ENCODE measurements around the gene DDX5. TPM values are rescaled to one million over a fixed set of nuclear protein-coding genes. Genes with fewer than 3 reads are reported as not detected.

The DDX5 gene
- total RNA-seq, 1 experiment from 2014 or later, result 420 TPM

DNA sequence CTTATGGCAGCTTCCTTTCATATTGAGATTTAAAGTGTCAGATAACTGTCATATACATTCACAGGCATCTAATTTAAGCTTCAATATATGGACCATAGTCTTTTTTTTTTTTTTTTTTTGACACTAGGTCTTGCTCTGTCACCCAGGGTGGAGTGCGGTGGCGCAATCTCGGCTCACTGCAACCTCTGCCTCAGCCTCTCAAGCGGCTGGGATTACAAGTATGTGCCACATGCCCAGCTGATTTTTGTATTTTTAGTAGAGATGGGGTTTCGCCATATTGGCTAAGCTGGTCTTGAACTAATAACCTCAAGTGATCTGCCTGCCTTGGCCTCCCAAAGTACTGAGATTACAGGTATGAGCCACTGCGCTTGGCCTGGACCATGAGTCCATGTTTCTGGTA is 14.3 kb upstream of the DDX5 start:
- no peak for DNase-seq
- Histone ChIP-seq H3K36me3 (peaks cover 92% of the 10 kb centered on the region), H3K27me3 (no peaks in the 10 kb centered on the region), H3K4me3 (no peak overlapping the region), H3K9me3 (no peaks in the 10 kb centered on the region)

GRCh38 chr17:64519601-64520000 is 13.5 kb upstream of the DDX5 start:
- Histone ChIP-seq H3K4me3 (no peak overlapping the region), H3K27me3 (no peaks in the 10 kb centered on the region), H3K9me3 (no peaks in the 10 kb centered on the region), H3K36me3 (peaks cover 94% of the 10 kb centered on the region)
- DNase-seq, result no peak

DNA sequence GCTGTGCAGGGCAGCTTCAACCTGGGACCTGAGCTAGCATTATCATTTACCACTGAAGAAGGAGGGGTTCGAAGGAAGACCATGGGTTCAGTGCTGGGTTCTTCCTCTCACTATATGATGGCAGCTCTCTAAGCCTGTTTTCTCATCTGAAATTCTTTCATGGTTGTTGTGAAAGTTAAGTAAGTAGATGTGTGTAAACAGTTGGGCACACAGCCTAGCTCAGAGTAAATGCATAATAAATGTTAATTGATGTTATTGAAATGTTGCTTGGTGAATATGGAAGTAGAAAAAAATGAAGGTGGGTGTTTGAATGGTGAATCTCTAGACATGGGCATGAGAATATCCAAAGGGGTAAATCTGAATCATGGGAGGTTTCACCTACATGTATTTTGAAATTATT is 9.7 kb upstream of the DDX5 start:
- Histone ChIP-seq H3K27me3 (no peaks in the 10 kb centered on the region), H3K9me3 (no peaks in the 10 kb centered on the region), H3K36me3 (peaks cover 96% of the 10 kb centered on the region), H3K4me3 (no peak overlapping the region)
- no peak for DNase-seq

- Histone ChIP-seq H3K27me3 (no peaks in the 10 kb centered on the region), H3K9me3 (no peaks in the 10 kb centered on the region), H3K36me3 (peaks cover 96% of the 10 kb centered on the region), H3K4me3 (no peak overlapping the region)
- DNase-seq, result no peak
Observed at GRCh38 chr17:64515419-64515818, 9.3 kb upstream of the DDX5 start.

DNA sequence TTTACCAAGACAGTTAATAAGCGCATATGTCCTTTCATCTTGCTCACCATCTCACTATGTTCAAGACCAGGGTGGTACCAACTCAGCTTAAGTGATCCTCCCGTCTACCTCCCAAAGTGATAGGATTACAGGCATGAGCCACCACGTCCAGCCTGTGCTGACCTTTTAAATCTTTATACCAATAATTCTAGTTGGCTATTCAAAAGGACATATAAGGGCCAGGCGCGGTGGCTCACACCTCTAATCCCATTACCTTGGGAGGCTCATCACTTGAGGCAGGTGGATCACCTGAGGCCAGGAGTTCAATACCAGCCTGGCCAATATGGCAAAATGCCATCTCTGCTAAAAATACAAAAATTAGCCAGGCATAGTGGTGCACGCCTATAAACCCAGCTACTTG is 3.1 kb upstream of the DDX5 start:
- no peak overlapping the region for H3K4me3 ChIP-seq
- no peaks in the 10 kb centered on the region for H3K9me3 ChIP-seq
- peaks cover 73% of the 10 kb centered on the region for H3K36me3 ChIP-seq
- H3K27me3 ChIP-seq, result no peaks in the 10 kb centered on the region
- no peak for DNase-seq

- no peaks in the 10 kb centered on the region for H3K27me3 ChIP-seq
- H3K4me3 ChIP-seq, result peak overlapping the region; percentile 96
- DNase-seq, result no peak
- H3K36me3 ChIP-seq, result peaks cover 73% of the 10 kb centered on the region
- no peaks in the 10 kb centered on the region for H3K9me3 ChIP-seq
Observed at GRCh38 chr17:64508683-64509082, 2.6 kb upstream of the DDX5 start.

- no peaks in the 10 kb centered on the region for H3K9me3 ChIP-seq
- H3K4me3 ChIP-seq, result peak overlapping the region; percentile 96
- H3K27me3 ChIP-seq, result no peaks in the 10 kb centered on the region
- peaks cover 73% of the 10 kb centered on the region for H3K36me3 ChIP-seq
- peak; percentile 64 for DNase-seq
Observed at GRCh38 chr17:64507413-64507782, 1.3 kb upstream of the DDX5 start.

- DNase-seq, result peak; percentile 99
- Histone ChIP-seq H3K36me3 (peaks cover 73% of the 10 kb centered on the region), H3K27me3 (no peaks in the 10 kb centered on the region), H3K4me3 (peak within 1 kb of the TSS; percentile 96), H3K9me3 (no peaks in the 10 kb centered on the region)
Observed at GRCh38 chr17:64506576-64507412, 705 bp upstream of the DDX5 start, which contains the start of gene CEP95. TSS of gene CEP95 (plus strand) at chr17:64506977. CDS start at chr17:64507098, 121 bp downstream.

- DNase-seq, result peak; percentile 84
- H3K27me3 ChIP-seq, result no peaks in the 10 kb centered on the region
- H3K9me3 ChIP-seq, result no peaks in the 10 kb centered on the region
- peak overlapping the region; percentile 96 for H3K4me3 ChIP-seq
- peaks cover 73% of the 10 kb centered on the region for H3K36me3 ChIP-seq
Observed at GRCh38 chr17:64505340-64506200, 519 bp downstream of the DDX5 start.

GRCh38 chr17:64504769-64505339 is 1.2 kb downstream of the DDX5 start:
- Histone ChIP-seq H3K9me3 (no peaks in the 10 kb centered on the region), H3K27me3 (no peaks in the 10 kb centered on the region), H3K36me3 (peaks cover 73% of the 10 kb centered on the region), H3K4me3 (peak overlapping the region; percentile 96)
- DNase-seq, result peak; percentile 56

GRCh38 chr17:64503821-64504768 is 2.0 kb downstream of the DDX5 start:
- Histone ChIP-seq H3K27me3 (no peaks in the 10 kb centered on the region), H3K36me3 (peaks cover 75% of the 10 kb centered on the region), H3K9me3 (no peaks in the 10 kb centered on the region), H3K4me3 (peak overlapping the region; percentile 96)
- DNase-seq, result no peak

- no peak for DNase-seq
- Histone ChIP-seq H3K4me3 (peak overlapping the region; percentile 96), H3K36me3 (peaks cover 78% of the 10 kb centered on the region)
Observed at GRCh38 chr17:64503341-64503740, 2.7 kb downstream of the DDX5 start.

DNA sequence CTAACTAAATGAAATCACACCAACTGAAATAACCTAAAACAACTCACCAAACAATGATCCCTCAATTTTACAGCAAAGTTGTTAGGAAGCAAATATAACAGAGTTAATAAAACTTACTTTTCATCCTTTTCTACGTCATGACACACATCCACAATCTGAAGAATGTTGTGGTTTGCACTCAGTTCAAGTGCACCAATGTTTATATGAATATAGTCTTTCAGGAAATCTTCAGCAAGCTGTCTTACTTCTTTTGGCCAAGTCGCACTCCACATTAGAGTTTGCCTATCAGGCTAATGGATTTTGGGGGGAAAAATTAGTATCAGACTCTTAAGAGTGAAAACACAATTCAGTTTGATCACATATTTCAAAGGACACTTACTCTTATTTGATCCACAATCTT is 3.3 kb downstream of the DDX5 start:
- DNase-seq, result no peak
- Histone ChIP-seq H3K4me3 (no peak overlapping the region), H3K36me3 (peaks cover 83% of the 10 kb centered on the region), H3K27me3 (no peaks in the 10 kb centered on the region), H3K9me3 (no peaks in the 10 kb centered on the region)

More at GRCh38 chr17:64503341-64503740, 2.7 kb downstream of the DDX5 start:
- Histone ChIP-seq H3K9me3 (no peaks in the 10 kb centered on the region), H3K27me3 (no peaks in the 10 kb centered on the region)

- Histone ChIP-seq H3K27me3 (no peaks in the 10 kb centered on the region), H3K9me3 (no peaks in the 10 kb centered on the region), H3K4me3 (no peak overlapping the region), H3K36me3 (peaks cover 87% of the 10 kb centered on the region)
- DNase-seq, result no peak
Observed at GRCh38 chr17:64502021-64502420, 4.1 kb downstream of the DDX5 start.

GRCh38 chr17:64500862-64501765 is 5.0 kb downstream of the DDX5 start:
- Histone ChIP-seq H3K4me3 (no peak overlapping the region), H3K9me3 (no peaks in the 10 kb centered on the region), H3K36me3 (peaks cover 87% of the 10 kb centered on the region), H3K27me3 (no peaks in the 10 kb centered on the region)
- DNase-seq, result no peak

Measured in MG63 (cell line).